ENCODE data around the gene MCC. TPM values are rescaled to one million over a fixed set of nuclear protein-coding genes. Genes with fewer than 3 reads are reported as not detected.
A peak's percentile ranks its signal among the peaks of the same experiment; 100 is the strongest.

The MCC gene
- total RNA-seq, 4 donors from 2014 or later, result 5.1 to 22.3 (median 13.0) TPM

GRCh38 chr5:113244966-113245365 is 243.3 kb downstream of the MCC start:
- Histone ChIP-seq H3K27me3 (no peaks in the 10 kb centered on the region), H3K4me3 (replicated peaks in 1 of 3) (no peak overlapping the region), H3K4me1 (peaks cover 0 to 12% of the 10 kb centered on the region in 2 donors), H3K36me3 (no peaks in the 10 kb centered on the region), H3K27ac (no peak overlapping the region), H3K9me3 (no peaks in the 10 kb centered on the region)
- WGBS, 2 donors, result 89 to 95% methylated on average over 9 of the region's 9 CpGs
- intact Hi-C loops (cut with DNase I), result no loop called here
- no peak for TF ChIP-seq POLR2A (IDR thresholded peaks at IDR 0.05)
- TF ChIP-seq, protein P1, sequence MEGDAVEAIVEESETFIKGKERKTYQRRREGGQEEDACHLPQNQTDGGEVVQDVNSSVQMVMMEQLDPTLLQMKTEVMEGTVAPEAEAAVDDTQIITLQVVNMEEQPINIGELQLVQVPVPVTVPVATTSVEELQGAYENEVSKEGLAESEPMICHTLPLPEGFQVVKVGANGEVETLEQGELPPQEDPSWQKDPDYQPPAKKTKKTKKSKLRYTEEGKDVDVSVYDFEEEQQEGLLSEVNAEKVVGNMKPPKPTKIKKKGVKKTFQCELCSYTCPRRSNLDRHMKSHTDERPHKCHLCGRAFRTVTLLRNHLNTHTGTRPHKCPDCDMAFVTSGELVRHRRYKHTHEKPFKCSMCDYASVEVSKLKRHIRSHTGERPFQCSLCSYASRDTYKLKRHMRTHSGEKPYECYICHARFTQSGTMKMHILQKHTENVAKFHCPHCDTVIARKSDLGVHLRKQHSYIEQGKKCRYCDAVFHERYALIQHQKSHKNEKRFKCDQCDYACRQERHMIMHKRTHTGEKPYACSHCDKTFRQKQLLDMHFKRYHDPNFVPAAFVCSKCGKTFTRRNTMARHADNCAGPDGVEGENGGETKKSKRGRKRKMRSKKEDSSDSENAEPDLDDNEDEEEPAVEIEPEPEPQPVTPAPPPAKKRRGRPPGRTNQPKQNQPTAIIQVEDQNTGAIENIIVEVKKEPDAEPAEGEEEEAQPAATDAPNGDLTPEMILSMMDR (IDR thresholded peaks at IDR 0.05), result no peak
- DNase-seq, result no peak

GRCh38 chr5:113243349-113243664 is 244.9 kb downstream of the MCC start:
- intact Hi-C loops (cut with DNase I), result no loop called here
- Histone ChIP-seq H3K9me3 (no peaks in the 10 kb centered on the region), H3K4me1 (peaks cover 0 to 12% of the 10 kb centered on the region in 2 donors), H3K27me3 (no peaks in the 10 kb centered on the region), H3K27ac (no peak overlapping the region), H3K36me3 (no peaks in the 10 kb centered on the region), H3K4me3 (replicated peaks in 1 of 3) (no peak overlapping the region)
- WGBS, 2 donors, result 68 to 81% methylated on average over 2 of the region's 2 CpGs
- no peak for DNase-seq
- TF ChIP-seq, protein P1 (IDR thresholded peaks at IDR 0.05), result no peak
- TF ChIP-seq POLR2A (IDR thresholded peaks at IDR 0.05), result no peak

DNA sequence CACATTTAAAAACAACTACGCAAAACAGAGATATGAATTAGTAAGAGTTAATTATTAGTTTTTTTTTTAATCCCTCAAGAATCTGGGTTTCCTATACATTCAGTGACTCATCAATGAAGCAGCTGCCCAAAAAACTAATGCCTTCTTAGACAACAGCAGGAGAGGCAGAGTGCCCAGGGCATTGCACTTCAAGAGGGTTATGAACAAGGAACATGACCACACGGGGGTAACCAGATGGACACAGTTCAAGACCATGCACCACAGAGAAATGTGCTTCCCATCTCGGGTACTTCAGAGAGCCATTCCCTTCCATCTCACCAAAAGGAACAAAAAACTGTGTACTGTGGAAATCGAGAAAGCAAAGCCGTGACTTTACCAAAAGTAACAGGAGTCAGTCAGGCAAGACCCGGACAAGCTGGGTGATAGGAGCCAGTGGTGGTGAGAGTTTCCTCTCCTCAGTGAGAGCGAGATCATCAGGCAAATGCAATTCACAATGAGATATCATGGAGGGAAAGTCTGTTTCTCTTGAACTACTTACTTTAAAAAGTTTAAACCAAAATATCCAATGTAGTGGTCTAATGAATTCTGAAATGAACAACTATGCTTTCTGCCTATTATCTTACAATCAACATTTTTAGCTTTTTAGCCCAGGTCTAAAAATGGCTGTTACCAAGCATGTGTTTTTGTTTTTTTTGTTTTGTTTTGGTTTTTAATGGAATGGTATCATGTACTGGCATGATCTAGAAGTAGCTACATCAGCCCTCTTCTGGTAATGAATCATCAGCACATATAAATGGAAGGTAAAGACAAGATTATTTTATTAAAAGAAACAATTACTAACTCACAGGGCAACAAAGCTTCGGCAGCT is 245.5 kb downstream of the MCC start:
- H3K36me3 ChIP-seq, result no peaks in the 10 kb centered on the region
- no peaks in the 10 kb centered on the region for H3K27me3 ChIP-seq
- peak; percentile 27 to 38 for DNase-seq
- no peak overlapping the region for H3K27ac ChIP-seq
- no peak overlapping the region for H3K4me3 ChIP-seq (replicated peaks in 1 of 3)
- no peaks in the 10 kb centered on the region for H3K9me3 ChIP-seq
- intact Hi-C loops (cut with DNase I), result no loop called here
- H3K4me1 ChIP-seq, result peaks cover 0 to 12% of the 10 kb centered on the region in 2 donors
- WGBS, 2 donors, result 56 to 69% methylated on average over 8 of the region's 8 CpGs
- TF ChIP-seq POLR2A (IDR thresholded peaks at IDR 0.05), result no peak
- TF ChIP-seq, protein P1 (IDR thresholded peaks at IDR 0.05), result no peak

DNA sequence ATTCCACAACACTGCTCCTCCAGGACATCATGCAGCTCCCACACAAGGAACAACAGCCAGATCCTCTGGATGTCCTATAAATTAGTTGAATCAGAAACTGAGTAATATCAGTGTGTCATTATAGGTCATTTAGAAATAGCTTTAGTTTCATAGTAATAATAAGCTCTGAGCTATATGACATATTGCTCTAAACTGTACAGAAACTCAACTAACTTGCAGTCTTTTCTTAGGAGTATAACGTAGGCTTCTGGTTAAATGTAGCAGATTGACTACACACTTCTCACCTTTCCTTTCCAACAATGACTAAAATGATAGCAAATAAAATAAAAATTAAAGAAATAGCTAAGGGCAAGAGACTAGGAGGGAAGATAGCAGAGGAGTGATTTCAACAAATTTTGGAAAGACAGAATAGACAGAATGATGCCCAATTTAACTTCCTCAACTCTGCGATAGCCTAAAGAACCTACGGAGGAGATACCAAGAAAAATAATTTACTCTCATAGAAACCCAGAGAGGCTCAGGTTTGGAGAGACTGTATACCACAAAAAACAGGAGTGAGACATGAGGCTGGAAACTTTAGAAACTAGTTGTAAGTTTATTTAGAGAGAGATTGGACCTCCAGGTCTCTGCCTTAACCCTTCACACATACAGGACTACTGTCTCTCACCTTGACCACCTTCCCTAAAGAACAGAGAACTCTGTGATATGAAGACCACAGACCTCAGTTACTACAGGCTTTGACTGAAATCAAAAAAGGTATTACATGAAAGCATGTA is 247.1 kb downstream of the MCC start:
- intact Hi-C loops (cut with DNase I), result no loop called here
- TF ChIP-seq, protein P1 (IDR thresholded peaks at IDR 0.05), result no peak
- no peak for TF ChIP-seq POLR2A (IDR thresholded peaks at IDR 0.05)
- Histone ChIP-seq H3K4me1 (peaks cover 0 to 12% of the 10 kb centered on the region in 2 donors), H3K27ac (no peak overlapping the region), H3K9me3 (no peaks in the 10 kb centered on the region), H3K4me3 (replicated peaks in 1 of 3) (no peak overlapping the region), H3K36me3 (no peaks in the 10 kb centered on the region), H3K27me3 (no peaks in the 10 kb centered on the region)
- no peak for DNase-seq
- 93 to 95% methylated on average over 3 of the region's 3 CpGs for WGBS, 2 donors

- no peak overlapping the region for H3K4me3 ChIP-seq (replicated peaks in 1 of 3)
- H3K27ac ChIP-seq, result no peak overlapping the region
- intact Hi-C loops (cut with DNase I), result no loop called here
- 98% methylated on average over 4 of the region's 4 CpGs for WGBS, 2 donors
- no peak for TF ChIP-seq POLR2A (IDR thresholded peaks at IDR 0.05)
- TF ChIP-seq, protein P1 (IDR thresholded peaks at IDR 0.05), result no peak
- no peak for DNase-seq
- H3K4me1 ChIP-seq, result peaks cover 0 to 12% of the 10 kb centered on the region in 2 donors
- H3K27me3 ChIP-seq, result no peaks in the 10 kb centered on the region
- H3K36me3 ChIP-seq, result no peaks in the 10 kb centered on the region
- H3K9me3 ChIP-seq, result no peaks in the 10 kb centered on the region
Measured at GRCh38 chr5:113240032-113240431, 248.2 kb downstream of the MCC start.

Measured in thyroid gland (tissue), 4 donors.